Measurements from ENCODE around the gene SRSF7.

GRCh38 chr2:38748391-38748790 lies 2.8 kb downstream of the SRSF7 start:
- no peak for TF ChIP-seq CTCF (IDR thresholded peaks at IDR 0.05)
- no peak for TF ChIP-seq POLR2A (IDR thresholded peaks at IDR 0.05)
